ENCODE measurements around the gene ANKRD65.
"Not testable (repeated sequence)": the region's sequence is repeated elsewhere in the genome, so short reads cannot be mapped to it uniquely, and the experiment has no call there.

The ANKRD65 gene

GRCh38 chr1:1421147-1421906 lies at the start of gene ANKRD65:
TSS of gene ANKRD65 (minus strand) at chr1:1421276. CDS start at chr1:1421005, 271 bp downstream.
- no peak for DNase-seq

GRCh38 chr1:1468196-1468985 lies 47.3 kb upstream of the ANKRD65 start:
- DNase-seq = not testable (repeated sequence)

- DNase-seq = no peak
Observed at GRCh38 chr1:1463312-1463711, 42.2 kb upstream of the ANKRD65 start.

GRCh38 chr1:1462318-1462966 lies 41.4 kb upstream of the ANKRD65 start:
- DNase-seq = no peak

- no peak for DNase-seq
Observed at GRCh38 chr1:1461721-1462317, 40.7 kb upstream of the ANKRD65 start.

- DNase-seq = no peak
Observed at GRCh38 chr1:1460540-1461130, 39.6 kb upstream of the ANKRD65 start.

- not testable (repeated sequence) for DNase-seq
Observed at GRCh38 chr1:1459711-1460110, 38.6 kb upstream of the ANKRD65 start.

- not testable (repeated sequence) for DNase-seq
Observed at GRCh38 chr1:1459156-1459555, 38.1 kb upstream of the ANKRD65 start.

GRCh38 chr1:1456683-1457255 lies 35.7 kb upstream of the ANKRD65 start:
- not testable (repeated sequence) for DNase-seq

GRCh38 chr1:1455934-1456333 lies 34.9 kb upstream of the ANKRD65 start:
- DNase-seq = not testable (repeated sequence)

GRCh38 chr1:1455366-1455884 lies 34.3 kb upstream of the ANKRD65 start:
- no peak for DNase-seq

GRCh38 chr1:1454286-1455056 lies 33.4 kb upstream of the ANKRD65 start:
- DNase-seq = not testable (repeated sequence)

- no peak for DNase-seq
Observed at GRCh38 chr1:1452882-1453281, 31.8 kb upstream of the ANKRD65 start.

- not testable (repeated sequence) for DNase-seq
Observed at GRCh38 chr1:1452365-1452739, 31.3 kb upstream of the ANKRD65 start.

GRCh38 chr1:1451696-1452364 lies 30.8 kb upstream of the ANKRD65 start:
- DNase-seq = no peak

- not testable (repeated sequence) for DNase-seq
Observed at GRCh38 chr1:1450616-1451015, 29.5 kb upstream of the ANKRD65 start.

- DNase-seq = no peak
Observed at GRCh38 chr1:1449099-1449739, 28.1 kb upstream of the ANKRD65 start, which contains the start of gene ATAD3C. TSS of gene ATAD3C (plus strand) at chr1:1449689. CDS start at chr1:1450684, 995 bp downstream.

- not testable (repeated sequence) for DNase-seq
Observed at GRCh38 chr1:1446631-1447030, 25.6 kb upstream of the ANKRD65 start.

GRCh38 chr1:1442069-1442770 lies 21.1 kb upstream of the ANKRD65 start:
- DNase-seq = no peak

All from activated CD4-positive, alpha-beta T cell treated with anti-CD3 and anti-CD28 coated beads, Interleukin-10, Interleukin-2, amounts not matched to agents 100 ng/mL and 50 ng/mL, durations not matched to agents 16 hours and 8 hours (primary cell).